AG04450 (cell line): ENCODE measurements around the gene MBTPS1. TPM values are rescaled to one million over a fixed set of nuclear protein-coding genes. Genes with fewer than 3 reads are reported as not detected.
A peak's percentile ranks its signal among the peaks of the same experiment; 100 is the strongest.

Experiments used
- CTCF ChIA-PET: fragments of 300-600, 350-600 bp; formaldehyde crosslinking; extraction: SDS; loops from one replicate; lab custom pipeline; 2022; ENCODE audit warnings: antibody characterized with exemption, inconsistent platforms; lab: Charles Lee
- POLR2A ChIA-PET: fragments of 350-600 bp; formaldehyde crosslinking; extraction: SDS; loops from one replicate; lab custom pipeline; 2021; ENCODE audit warnings: antibody characterized with exemption, inconsistent platforms; lab: Yijun Ruan, JAX
- DNase-seq: peaks from one replicate; pipeline ENCODE4 v3.0.0-alpha.2; 2011; ENCODE audit warnings: low read depth, low spot score
- H3K27ac ChIP-seq: one replicate; pipeline ENCODE4 v1.5.1; 2012; ENCODE audit warnings: low read depth, low read length, control low read depth
- H3K27me3 ChIP-seq: one replicate; pipeline ENCODE4 v1.6.0; 2012; ENCODE audit warnings: low read length; ENCODE audit not compliant: control insufficient read depth, insufficient read depth
- H3K4me3 ChIP-seq: 2 replicates; pipeline ENCODE4 v1.5.1; 2011; ENCODE audit warnings: mild to moderate bottlenecking, low read depth, low read length, control low read depth
- H3K9me3 ChIP-seq: 2 replicates; pipeline ENCODE4 v1.5.1; 2012; ENCODE audit warnings: low read length; ENCODE audit not compliant: control insufficient read depth, insufficient read depth
- polyA plus RNA-seq: library from polyadenylated mRNA; depleted of rRNA; stranded (reverse); fragments of >200 nt; gene quantifications from 2 replicates; pipeline ENCODE4 v1.2.3, GENCODE V29; 2011
- TF ChIP-seq, protein P1 (sequence below): IDR thresholded peaks from 2 replicates; pipeline ENCODE4 v1.5.1; 2011; ENCODE audit warnings: low read depth, low read length, control low read depth, inconsistent platforms

MBTPS1 gene
- polyA plus RNA-seq, 1 experiment, result 116 TPM

- Histone ChIP-seq H3K9me3 (no peaks in the 10 kb centered on the region; the same call in 1 of the 2 replicates), H3K4me3 (no peak overlapping the region), H3K27ac (no peak overlapping the region), H3K27me3 (peaks cover 15% of the 10 kb centered on the region)
- POLR2A ChIA-PET, result no interaction called here
- no peak for DNase-seq
- CTCF ChIA-PET, result interaction anchor here (1.5 kb wide), 1 partner anchor 14 kb away, joined by 3 read pairs; no protein-coding TSS in a partner anchor
- TF ChIP-seq, protein P1, sequence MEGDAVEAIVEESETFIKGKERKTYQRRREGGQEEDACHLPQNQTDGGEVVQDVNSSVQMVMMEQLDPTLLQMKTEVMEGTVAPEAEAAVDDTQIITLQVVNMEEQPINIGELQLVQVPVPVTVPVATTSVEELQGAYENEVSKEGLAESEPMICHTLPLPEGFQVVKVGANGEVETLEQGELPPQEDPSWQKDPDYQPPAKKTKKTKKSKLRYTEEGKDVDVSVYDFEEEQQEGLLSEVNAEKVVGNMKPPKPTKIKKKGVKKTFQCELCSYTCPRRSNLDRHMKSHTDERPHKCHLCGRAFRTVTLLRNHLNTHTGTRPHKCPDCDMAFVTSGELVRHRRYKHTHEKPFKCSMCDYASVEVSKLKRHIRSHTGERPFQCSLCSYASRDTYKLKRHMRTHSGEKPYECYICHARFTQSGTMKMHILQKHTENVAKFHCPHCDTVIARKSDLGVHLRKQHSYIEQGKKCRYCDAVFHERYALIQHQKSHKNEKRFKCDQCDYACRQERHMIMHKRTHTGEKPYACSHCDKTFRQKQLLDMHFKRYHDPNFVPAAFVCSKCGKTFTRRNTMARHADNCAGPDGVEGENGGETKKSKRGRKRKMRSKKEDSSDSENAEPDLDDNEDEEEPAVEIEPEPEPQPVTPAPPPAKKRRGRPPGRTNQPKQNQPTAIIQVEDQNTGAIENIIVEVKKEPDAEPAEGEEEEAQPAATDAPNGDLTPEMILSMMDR, result no peak
These were observed 67.9 kb downstream of the MBTPS1 start for GRCh38 chr16:84048871-84049270.

GRCh38 chr16:84048270-84048669, 68.5 kb downstream of the MBTPS1 start:
- ChIA-PET CTCF (interaction anchor here (1.5 kb wide), 1 partner anchor 15 kb away, joined by 3 read pairs; no protein-coding TSS in a partner anchor), POLR2A (no interaction called here)
- no peak for DNase-seq
- H3K9me3 ChIP-seq, result no peaks in the 10 kb centered on the region; the same call in 1 of the 2 replicates
- TF ChIP-seq, protein P1, result 0 out of 2 replicates have a peak, but pooled peaks have one; percentile 10
- no peak overlapping the region for H3K4me3 ChIP-seq
- no peak overlapping the region for H3K27ac ChIP-seq
- H3K27me3 ChIP-seq, result peaks cover 21% of the 10 kb centered on the region

DNA sequence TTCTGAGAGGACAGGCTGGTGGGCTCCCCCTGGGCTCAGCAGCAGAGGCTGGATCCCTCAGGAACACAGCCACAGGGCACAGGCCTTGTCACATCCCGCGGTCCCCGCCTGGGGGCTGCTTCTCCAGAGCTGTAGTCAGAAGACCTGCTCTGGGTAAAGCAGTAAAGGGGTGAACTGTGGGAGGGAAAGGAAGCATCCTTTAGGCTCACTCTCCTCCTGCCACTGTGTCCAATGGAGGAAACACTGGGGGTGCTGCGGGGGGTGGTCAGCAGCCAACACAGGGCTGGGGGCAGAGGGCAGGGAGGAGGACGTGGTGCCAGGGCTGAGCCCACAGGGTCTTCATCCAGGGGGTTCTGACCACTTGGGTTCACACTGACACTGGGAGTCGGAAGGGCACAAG, 69.1 kb downstream of the MBTPS1 start:
- Histone ChIP-seq H3K9me3 (no peaks in the 10 kb centered on the region; the same call in 1 of the 2 replicates), H3K4me3 (no peak overlapping the region), H3K27me3 (peaks cover 27% of the 10 kb centered on the region), H3K27ac (no peak overlapping the region)
- no peak for DNase-seq
- POLR2A ChIA-PET, result no interaction called here
- TF ChIP-seq, protein P1, result no peak
- CTCF ChIA-PET, result interaction anchor here (1.2 kb wide), 1 partner anchor 18 kb away, joined by 3 read pairs; no protein-coding TSS in a partner anchor

GRCh38 chr16:84047206-84047605, 69.5 kb downstream of the MBTPS1 start:
- Histone ChIP-seq H3K27ac (no peak overlapping the region), H3K4me3 (no peak overlapping the region), H3K27me3 (peaks cover 31% of the 10 kb centered on the region), H3K9me3 (no peaks in the 10 kb centered on the region; the same call in 1 of the 2 replicates)
- no peak for DNase-seq
- ChIA-PET CTCF (interaction anchor here (0.6 to 1.2 kb wide), 2 partner anchors 19 to 22 kb away, joined by 3 read pairs; no protein-coding TSS in a partner anchor), POLR2A (no interaction called here)
- TF ChIP-seq, protein P1, result no peak

- ChIA-PET CTCF (interaction anchor here (0.7 to 1.2 kb wide), 4 partner anchors 14 to 89 kb away, joined by 3 to 5 read pairs (median 4); no protein-coding TSS in a partner anchor), POLR2A (no interaction called here)
- TF ChIP-seq, protein P1, result no peak
- Histone ChIP-seq H3K4me3 (no peak overlapping the region), H3K27me3 (peaks cover 42% of the 10 kb centered on the region), H3K27ac (no peak overlapping the region), H3K9me3 (no peaks in the 10 kb centered on the region; the same call in 1 of the 2 replicates)
- no peak for DNase-seq
These were observed 70.8 kb downstream of the MBTPS1 start for GRCh38 chr16:84045818-84046470.
